K562 (cell line): ENCODE results near the gene METTL6. TPM values are rescaled to one million over a fixed set of nuclear protein-coding genes. Genes with fewer than 3 reads are reported as not detected.

ENCODE experiments used
- CREB1 ChIP-seq, 2 experiments: sonication (generic) in 1 of 2; formaldehyde crosslinking in 1 of 2; IDR thresholded peaks; 2 replicates each; pipeline versions ENCODE4 v1.6.1 to v1.8.0; 2012 to 2022; ENCODE audit warnings: inconsistent platforms in 1 of 2, mild to moderate bottlenecking in 1 of 2, missing genetic modification reagents in 1 of 2, moderate library complexity in 1 of 2
- MEF2D ChIP-seq: conservative IDR thresholded peaks from 2 replicates; pipeline ENCODE4 v1.6.1; 2016; ENCODE audit warnings: low read depth, missing genetic modification characterization, missing compliant biosample characterization
- MTA1 ChIP-seq: fragments of 450-650 bp; IDR thresholded peaks from 2 replicates; pipeline ENCODE4 v1.6.1; 2017; ENCODE audit warnings: borderline replicate concordance
- OTX1 ChIP-seq: fragments of 450-650 bp; formaldehyde crosslinking; IDR thresholded peaks from 2 replicates; pipeline ENCODE4 v1.4.0; 2022; ENCODE audit warnings: mild to moderate bottlenecking
- RBM14 ChIP-seq: fragments of 200-400 bp; formaldehyde crosslinking; IDR thresholded peaks from 2 replicates; pipeline ENCODE4 v1.6.1; 2018; ENCODE audit warnings: low read depth, mild to moderate bottlenecking, low read length, moderate library complexity, borderline replicate concordance; ENCODE audit not compliant: insufficient read depth
- SMARCA5 ChIP-seq: fragments of 450-650 bp; IDR thresholded peaks from 2 replicates; pipeline ENCODE4 v1.6.1; 2016
- SOX6 ChIP-seq: fragments of 450-650 bp; IDR thresholded peaks from 2 replicates; pipeline ENCODE4 v1.6.1; 2014; ENCODE audit warnings: mild to moderate bottlenecking
- SRSF9 ChIP-seq: fragments of 200-400 bp; formaldehyde crosslinking; IDR thresholded peaks from 2 replicates; pipeline ENCODE4 v1.6.1; 2017; ENCODE audit warnings: low read depth, low read length, borderline replicate concordance
- ZC3H11A ChIP-seq: IDR thresholded peaks from 2 replicates; pipeline ENCODE4 v1.6.1; 2012; ENCODE audit warnings: low read depth, low read length, improper control_type of control experiment
- ZNF175 ChIP-seq: fragments of 200-800 bp; sonication (Bioruptor generic); IDR thresholded peaks from 2 replicates; pipeline ENCODE4 v1.6.1; 2016; ENCODE audit warnings: low read depth, mild to moderate bottlenecking, missing genetic modification characterization, missing compliant biosample characterization
- ZNF699 ChIP-seq: fragments of 250-450 bp; sonication (Bioruptor Pico); IDR thresholded peaks from 2 replicates; pipeline ENCODE4 v1.8.0; 2021; ENCODE audit warnings: mild to moderate bottlenecking, moderate library complexity; ENCODE audit not compliant: insufficient replicate concordance
- polyA plus RNA-seq, 8 experiments: library from polyadenylated mRNA; depleted of rRNA in 4 of 8; stranded (reverse) in 5 of 8; unstranded in 3 of 8; fragments of >200 nt; fragmentation: Nextera tagmentation in 2 of 8; fragmentation: Illumina TruSeq in 1 of 8; extraction: Ambion mirVana in 2 of 8; extraction: Trizol in 1 of 8; gene quantifications; 2 replicates each; pipeline versions ENCODE4 v1.2.1 to v1.2.3, GENCODE V29; 2011 to 2014; ENCODE audit warnings: inconsistent platforms in 1 of 8, missing spikeins in 1 of 8
- total RNA-seq, 7 experiments: library from RNA; depleted of rRNA in 6 of 7; stranded (reverse); fragments of >200 nt in 6 of 7; fragmentation: Illumina TruSeq in 2 of 7; extraction: Trizol in 2 of 7; gene quantifications; 2 replicates each; pipeline versions ENCODE4 v1.2.1 to v1.2.3, GENCODE V29; 2011 to 2021; ENCODE audit warnings: low replicate concordance in 1 of 7
- TF ChIP-seq, protein P1 (sequence below): fragments of 250-450 bp; sonication (Bioruptor Pico); IDR thresholded peaks from 2 replicates; pipeline ENCODE4 v1.5.0; 2020; ENCODE audit warnings: mild to moderate bottlenecking
- TF ChIP-seq, protein P2 (sequence below): fragments of 200-800 bp; sonication (Bioruptor generic); IDR thresholded peaks from 2 replicates; pipeline ENCODE4 v1.6.1; 2016; ENCODE audit warnings: missing genetic modification characterization, missing compliant biosample characterization
- TF ChIP-seq, protein P3 (sequence below): IDR thresholded peaks from 3 replicates; pipeline ENCODE4 v1.6.1; 2011; ENCODE audit warnings: borderline replicate concordance, mild to moderate bottlenecking, moderate library complexity; ENCODE audit not compliant: insufficient read length; ENCODE audit errors: extremely low read depth

METTL6 gene
- total and polyA plus RNA-seq, 9 of the 15 experiments (the other 6 are each of a cell fraction or from before 2014, with no cell fraction given), result 18.8 to 61.5 (median 33.9) TPM

GRCh38 chr3:15453991-15454625 lies 26.8 kb upstream of the METTL6 start (continued):
- TF ChIP-seq SOX6 (no peak), OTX1 (CRISPR knock-in tag) (no peak), ZNF175 (CRISPR knock-in tag) (no peak), SRSF9 (no peak), SMARCA5 (no peak), MEF2D (tag) (no peak), MTA1 (no peak), RBM14 (no peak), ZC3H11A (no peak), CREB1 (IDR thresholded peaks at IDR 0.05) (no peak), CREB1 (CRISPR knock-in tag; IDR thresholded peaks at IDR 0.05) (no peak), ZNF699 (no peak)
- TF ChIP-seq, protein P1, sequence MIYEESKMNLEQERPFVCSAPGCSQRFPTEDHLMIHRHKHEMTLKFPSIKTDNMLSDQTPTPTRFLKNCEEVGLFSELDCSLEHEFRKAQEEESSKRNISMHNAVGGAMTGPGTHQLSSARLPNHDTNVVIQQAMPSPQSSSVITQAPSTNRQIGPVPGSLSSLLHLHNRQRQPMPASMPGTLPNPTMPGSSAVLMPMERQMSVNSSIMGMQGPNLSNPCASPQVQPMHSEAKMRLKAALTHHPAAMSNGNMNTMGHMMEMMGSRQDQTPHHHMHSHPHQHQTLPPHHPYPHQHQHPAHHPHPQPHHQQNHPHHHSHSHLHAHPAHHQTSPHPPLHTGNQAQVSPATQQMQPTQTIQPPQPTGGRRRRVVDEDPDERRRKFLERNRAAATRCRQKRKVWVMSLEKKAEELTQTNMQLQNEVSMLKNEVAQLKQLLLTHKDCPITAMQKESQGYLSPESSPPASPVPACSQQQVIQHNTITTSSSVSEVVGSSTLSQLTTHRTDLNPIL (CRISPR knock-in tag), result no peak
- TF ChIP-seq, protein P2, sequence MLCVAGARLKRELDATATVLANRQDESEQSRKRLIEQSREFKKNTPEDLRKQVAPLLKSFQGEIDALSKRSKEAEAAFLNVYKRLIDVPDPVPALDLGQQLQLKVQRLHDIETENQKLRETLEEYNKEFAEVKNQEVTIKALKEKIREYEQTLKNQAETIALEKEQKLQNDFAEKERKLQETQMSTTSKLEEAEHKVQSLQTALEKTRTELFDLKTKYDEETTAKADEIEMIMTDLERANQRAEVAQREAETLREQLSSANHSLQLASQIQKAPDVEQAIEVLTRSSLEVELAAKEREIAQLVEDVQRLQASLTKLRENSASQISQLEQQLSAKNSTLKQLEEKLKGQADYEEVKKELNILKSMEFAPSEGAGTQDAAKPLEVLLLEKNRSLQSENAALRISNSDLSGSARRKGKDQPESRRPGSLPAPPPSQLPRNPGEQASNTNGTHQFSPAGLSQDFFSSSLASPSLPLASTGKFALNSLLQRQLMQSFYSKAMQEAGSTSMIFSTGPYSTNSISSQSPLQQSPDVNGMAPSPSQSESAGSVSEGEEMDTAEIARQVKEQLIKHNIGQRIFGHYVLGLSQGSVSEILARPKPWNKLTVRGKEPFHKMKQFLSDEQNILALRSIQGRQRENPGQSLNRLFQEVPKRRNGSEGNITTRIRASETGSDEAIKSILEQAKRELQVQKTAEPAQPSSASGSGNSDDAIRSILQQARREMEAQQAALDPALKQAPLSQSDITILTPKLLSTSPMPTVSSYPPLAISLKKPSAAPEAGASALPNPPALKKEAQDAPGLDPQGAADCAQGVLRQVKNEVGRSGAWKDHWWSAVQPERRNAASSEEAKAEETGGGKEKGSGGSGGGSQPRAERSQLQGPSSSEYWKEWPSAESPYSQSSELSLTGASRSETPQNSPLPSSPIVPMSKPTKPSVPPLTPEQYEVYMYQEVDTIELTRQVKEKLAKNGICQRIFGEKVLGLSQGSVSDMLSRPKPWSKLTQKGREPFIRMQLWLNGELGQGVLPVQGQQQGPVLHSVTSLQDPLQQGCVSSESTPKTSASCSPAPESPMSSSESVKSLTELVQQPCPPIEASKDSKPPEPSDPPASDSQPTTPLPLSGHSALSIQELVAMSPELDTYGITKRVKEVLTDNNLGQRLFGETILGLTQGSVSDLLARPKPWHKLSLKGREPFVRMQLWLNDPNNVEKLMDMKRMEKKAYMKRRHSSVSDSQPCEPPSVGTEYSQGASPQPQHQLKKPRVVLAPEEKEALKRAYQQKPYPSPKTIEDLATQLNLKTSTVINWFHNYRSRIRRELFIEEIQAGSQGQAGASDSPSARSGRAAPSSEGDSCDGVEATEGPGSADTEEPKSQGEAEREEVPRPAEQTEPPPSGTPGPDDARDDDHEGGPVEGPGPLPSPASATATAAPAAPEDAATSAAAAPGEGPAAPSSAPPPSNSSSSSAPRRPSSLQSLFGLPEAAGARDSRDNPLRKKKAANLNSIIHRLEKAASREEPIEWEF (CRISPR knock-in tag), result no peak
- TF ChIP-seq, protein P3, sequence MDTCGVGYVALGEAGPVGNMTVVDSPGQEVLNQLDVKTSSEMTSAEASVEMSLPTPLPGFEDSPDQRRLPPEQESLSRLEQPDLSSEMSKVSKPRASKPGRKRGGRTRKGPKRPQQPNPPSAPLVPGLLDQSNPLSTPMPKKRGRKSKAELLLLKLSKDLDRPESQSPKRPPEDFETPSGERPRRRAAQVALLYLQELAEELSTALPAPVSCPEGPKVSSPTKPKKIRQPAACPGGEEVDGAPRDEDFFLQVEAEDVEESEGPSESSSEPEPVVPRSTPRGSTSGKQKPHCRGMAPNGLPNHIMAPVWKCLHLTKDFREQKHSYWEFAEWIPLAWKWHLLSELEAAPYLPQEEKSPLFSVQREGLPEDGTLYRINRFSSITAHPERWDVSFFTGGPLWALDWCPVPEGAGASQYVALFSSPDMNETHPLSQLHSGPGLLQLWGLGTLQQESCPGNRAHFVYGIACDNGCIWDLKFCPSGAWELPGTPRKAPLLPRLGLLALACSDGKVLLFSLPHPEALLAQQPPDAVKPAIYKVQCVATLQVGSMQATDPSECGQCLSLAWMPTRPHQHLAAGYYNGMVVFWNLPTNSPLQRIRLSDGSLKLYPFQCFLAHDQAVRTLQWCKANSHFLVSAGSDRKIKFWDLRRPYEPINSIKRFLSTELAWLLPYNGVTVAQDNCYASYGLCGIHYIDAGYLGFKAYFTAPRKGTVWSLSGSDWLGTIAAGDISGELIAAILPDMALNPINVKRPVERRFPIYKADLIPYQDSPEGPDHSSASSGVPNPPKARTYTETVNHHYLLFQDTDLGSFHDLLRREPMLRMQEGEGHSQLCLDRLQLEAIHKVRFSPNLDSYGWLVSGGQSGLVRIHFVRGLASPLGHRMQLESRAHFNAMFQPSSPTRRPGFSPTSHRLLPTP, result no peak
- TF ChIP-seq, all 486 proteins: peak for 0
